ENCODE data around the gene ITGB1.

The ITGB1 gene

DNA sequence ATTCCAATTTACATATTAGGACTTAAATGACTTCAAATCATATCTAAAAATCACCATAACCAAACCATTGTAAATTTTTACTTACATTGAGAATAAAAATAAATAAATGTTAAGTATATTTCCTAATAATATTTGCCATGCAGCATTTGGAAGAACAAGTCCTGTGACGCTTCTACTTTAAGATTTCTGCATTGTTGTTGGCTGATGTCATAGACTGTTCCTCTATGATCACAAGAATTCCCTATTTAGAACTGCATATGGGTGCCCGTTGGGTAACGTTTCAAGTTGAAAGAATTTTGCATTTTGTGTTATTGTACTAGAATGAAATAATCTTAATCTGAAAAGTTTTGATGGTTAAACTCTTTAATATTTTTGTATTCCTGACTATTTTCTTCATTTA is 5.1 kb upstream of the ITGB1 start:
- H3K4me3 ChIP-seq (ENCODE audit: low read depth, low read length) = no peak overlapping the region
- ChIA-PET CTCF (no interaction called here), POLR2A (interaction anchor here (1.1 to 1.4 kb wide), 2 partner anchors 17 to 20 kb away, joined by 4 read pairs; no protein-coding TSS in a partner anchor)
- TF ChIP-seq, protein P1, sequence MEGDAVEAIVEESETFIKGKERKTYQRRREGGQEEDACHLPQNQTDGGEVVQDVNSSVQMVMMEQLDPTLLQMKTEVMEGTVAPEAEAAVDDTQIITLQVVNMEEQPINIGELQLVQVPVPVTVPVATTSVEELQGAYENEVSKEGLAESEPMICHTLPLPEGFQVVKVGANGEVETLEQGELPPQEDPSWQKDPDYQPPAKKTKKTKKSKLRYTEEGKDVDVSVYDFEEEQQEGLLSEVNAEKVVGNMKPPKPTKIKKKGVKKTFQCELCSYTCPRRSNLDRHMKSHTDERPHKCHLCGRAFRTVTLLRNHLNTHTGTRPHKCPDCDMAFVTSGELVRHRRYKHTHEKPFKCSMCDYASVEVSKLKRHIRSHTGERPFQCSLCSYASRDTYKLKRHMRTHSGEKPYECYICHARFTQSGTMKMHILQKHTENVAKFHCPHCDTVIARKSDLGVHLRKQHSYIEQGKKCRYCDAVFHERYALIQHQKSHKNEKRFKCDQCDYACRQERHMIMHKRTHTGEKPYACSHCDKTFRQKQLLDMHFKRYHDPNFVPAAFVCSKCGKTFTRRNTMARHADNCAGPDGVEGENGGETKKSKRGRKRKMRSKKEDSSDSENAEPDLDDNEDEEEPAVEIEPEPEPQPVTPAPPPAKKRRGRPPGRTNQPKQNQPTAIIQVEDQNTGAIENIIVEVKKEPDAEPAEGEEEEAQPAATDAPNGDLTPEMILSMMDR (IDR thresholded peaks at IDR 0.05; ENCODE audit: insufficient read depth, low read length, missing control alignments) = no peak
- peak; percentile 58 for DNase-seq (ENCODE audit: low read depth, low spot score)

DNA sequence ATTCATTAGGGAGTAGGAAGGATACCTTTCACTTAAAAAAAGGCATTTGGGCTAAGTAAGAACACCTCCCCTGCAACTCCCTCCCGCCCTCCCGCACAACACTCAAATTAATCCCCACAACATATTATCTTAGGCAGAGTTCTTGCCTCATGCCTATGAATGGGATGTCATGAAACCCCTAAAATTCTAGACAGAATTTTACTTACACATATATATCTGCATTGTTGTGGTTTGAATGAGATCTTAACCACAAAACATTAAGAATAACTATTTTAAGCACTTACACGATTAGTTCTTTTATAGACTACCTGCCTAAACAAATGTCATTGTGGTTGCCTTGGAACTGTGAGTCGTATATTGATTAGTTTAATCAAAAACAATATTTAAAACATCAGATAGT is 4.5 kb upstream of the ITGB1 start:
- DNase-seq (ENCODE audit: low read depth, low spot score) = no peak
- ChIA-PET POLR2A (interaction anchor here (1.5 kb wide), 1 partner anchor 18 kb away, joined by 12 read pairs; no protein-coding TSS in a partner anchor), CTCF (interaction anchor here (1.1 kb wide), 1 partner anchor 47 kb away, joined by 3 read pairs; no protein-coding TSS in a partner anchor)
- TF ChIP-seq, protein P1 (IDR thresholded peaks at IDR 0.05; ENCODE audit: insufficient read depth, low read length, missing control alignments) = no peak
- no peak overlapping the region for H3K4me3 ChIP-seq (ENCODE audit: low read depth, low read length)

- peak; percentile 79 for DNase-seq (ENCODE audit: low read depth, low spot score)
- ChIA-PET CTCF (interaction anchor here (1.1 kb wide), 2 partner anchors 23 to 47 kb away, joined by 3 read pairs; no protein-coding TSS in a partner anchor), POLR2A (interaction anchor here (0.7 to 1.5 kb wide), 2 partner anchors 19 to 740 kb away, joined by 3 to 12 read pairs; no protein-coding TSS in a partner anchor)
- H3K4me3 ChIP-seq (ENCODE audit: low read depth, low read length) = no peak overlapping the region
- TF ChIP-seq, protein P1 (IDR thresholded peaks at IDR 0.05; ENCODE audit: insufficient read depth, low read length, missing control alignments) = no peak
These were observed 3.9 kb upstream of the ITGB1 start for GRCh38 chr10:32961895-32962369.

GRCh38 chr10:32961343-32961894 is 3.4 kb upstream of the ITGB1 start:
- DNase-seq (ENCODE audit: low read depth, low spot score) = no peak
- no peak overlapping the region for H3K4me3 ChIP-seq (ENCODE audit: low read depth, low read length)
- ChIA-PET POLR2A (interaction anchor here (0.7 to 1.5 kb wide), 2 partner anchors 19 to 740 kb away, joined by 3 to 12 read pairs; no protein-coding TSS in a partner anchor), CTCF (interaction anchor here (1.1 kb wide), 2 partner anchors 24 to 48 kb away, joined by 3 read pairs; no protein-coding TSS in a partner anchor)
- TF ChIP-seq, protein P1 (IDR thresholded peaks at IDR 0.05; ENCODE audit: insufficient read depth, low read length, missing control alignments) = no peak

- ChIA-PET POLR2A (interaction anchor here (0.5 to 1.9 kb wide), 2 partner anchors 21 to 47 kb away, joined by 3 to 10 read pairs; no protein-coding TSS in a partner anchor), CTCF (interaction anchor here (1.5 kb wide), 1 partner anchor 50 kb away, joined by 11 read pairs; no protein-coding TSS in a partner anchor)
- no peak for DNase-seq (ENCODE audit: low read depth, low spot score)
- peak overlapping the region; percentile 9; the same call in 1 of the 2 replicates for H3K4me3 ChIP-seq (ENCODE audit: low read depth, low read length)
- TF ChIP-seq, protein P1 (IDR thresholded peaks at IDR 0.05; ENCODE audit: insufficient read depth, low read length, missing control alignments) = no peak
These were observed 2.0 kb upstream of the ITGB1 start for GRCh38 chr10:32960022-32960421.

All from AG04449 (cell line).